ENCODE results near the gene SBK1.

The SBK1 gene

DNA sequence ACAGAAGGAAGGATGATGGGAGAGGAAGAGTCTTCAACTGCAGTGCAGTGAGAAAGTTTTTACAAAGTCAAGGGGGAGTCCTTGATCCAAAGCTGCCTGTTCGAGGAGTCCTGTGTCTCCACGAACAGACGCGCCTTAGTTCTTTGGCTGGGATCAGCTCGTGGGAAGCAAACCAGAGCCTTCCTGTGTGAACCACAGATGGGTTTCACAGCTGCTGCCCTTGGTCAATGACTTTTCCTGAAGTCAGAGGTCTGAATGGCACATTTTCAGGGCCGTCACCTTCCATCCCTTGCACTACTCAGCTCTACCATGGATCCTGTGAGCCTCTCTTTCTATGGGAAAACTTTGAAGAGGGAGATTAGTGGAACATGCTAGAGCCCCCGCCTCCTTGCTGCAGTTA lies 4.2 kb upstream of the SBK1 start:
- in situ Hi-C loops (cut with MboI; ENCODE audit: low sequenced_read_pairs, unreplicated experiment): loop anchor here (25.0 kb wide), 1 partner anchor 249 kb away; the partner anchor contains the start of gene NUPR1
- TF ChIP-seq, protein P1, sequence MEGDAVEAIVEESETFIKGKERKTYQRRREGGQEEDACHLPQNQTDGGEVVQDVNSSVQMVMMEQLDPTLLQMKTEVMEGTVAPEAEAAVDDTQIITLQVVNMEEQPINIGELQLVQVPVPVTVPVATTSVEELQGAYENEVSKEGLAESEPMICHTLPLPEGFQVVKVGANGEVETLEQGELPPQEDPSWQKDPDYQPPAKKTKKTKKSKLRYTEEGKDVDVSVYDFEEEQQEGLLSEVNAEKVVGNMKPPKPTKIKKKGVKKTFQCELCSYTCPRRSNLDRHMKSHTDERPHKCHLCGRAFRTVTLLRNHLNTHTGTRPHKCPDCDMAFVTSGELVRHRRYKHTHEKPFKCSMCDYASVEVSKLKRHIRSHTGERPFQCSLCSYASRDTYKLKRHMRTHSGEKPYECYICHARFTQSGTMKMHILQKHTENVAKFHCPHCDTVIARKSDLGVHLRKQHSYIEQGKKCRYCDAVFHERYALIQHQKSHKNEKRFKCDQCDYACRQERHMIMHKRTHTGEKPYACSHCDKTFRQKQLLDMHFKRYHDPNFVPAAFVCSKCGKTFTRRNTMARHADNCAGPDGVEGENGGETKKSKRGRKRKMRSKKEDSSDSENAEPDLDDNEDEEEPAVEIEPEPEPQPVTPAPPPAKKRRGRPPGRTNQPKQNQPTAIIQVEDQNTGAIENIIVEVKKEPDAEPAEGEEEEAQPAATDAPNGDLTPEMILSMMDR (IDR thresholded peaks at IDR 0.05; ENCODE audit: borderline replicate concordance, control extremely low read depth, extremely low read depth, insufficient read depth, missing control alignments): no peak
- DNase-seq (ENCODE audit: low spot score): no peak

DNA sequence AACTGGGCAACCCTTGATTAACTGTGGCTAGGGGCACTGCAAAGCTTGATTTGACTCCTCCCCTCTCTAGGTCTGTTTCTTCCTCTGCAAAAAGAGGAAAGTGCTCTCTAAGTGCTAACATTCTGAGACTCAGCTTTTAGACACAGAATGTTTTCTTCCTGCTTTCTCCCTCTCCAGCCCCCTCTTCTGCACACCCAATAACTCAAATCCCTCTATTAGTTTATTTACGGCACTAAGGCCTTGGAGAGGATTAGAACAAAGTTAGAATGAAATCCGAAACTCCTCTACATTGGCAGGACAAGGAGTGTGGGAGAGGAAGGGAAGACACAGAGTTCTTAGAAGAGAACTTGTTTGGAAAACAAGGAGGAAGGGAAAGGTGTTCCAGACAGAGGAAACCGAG lies 3.3 kb upstream of the SBK1 start:
- no peak for DNase-seq (ENCODE audit: low spot score)
- TF ChIP-seq, protein P1 (IDR thresholded peaks at IDR 0.05; ENCODE audit: borderline replicate concordance, control extremely low read depth, extremely low read depth, insufficient read depth, missing control alignments): no peak
- in situ Hi-C loops (cut with MboI; ENCODE audit: low sequenced_read_pairs, unreplicated experiment): loop anchor here (25.0 kb wide), 1 partner anchor 248 kb away; the partner anchor contains the start of gene NUPR1

DNA sequence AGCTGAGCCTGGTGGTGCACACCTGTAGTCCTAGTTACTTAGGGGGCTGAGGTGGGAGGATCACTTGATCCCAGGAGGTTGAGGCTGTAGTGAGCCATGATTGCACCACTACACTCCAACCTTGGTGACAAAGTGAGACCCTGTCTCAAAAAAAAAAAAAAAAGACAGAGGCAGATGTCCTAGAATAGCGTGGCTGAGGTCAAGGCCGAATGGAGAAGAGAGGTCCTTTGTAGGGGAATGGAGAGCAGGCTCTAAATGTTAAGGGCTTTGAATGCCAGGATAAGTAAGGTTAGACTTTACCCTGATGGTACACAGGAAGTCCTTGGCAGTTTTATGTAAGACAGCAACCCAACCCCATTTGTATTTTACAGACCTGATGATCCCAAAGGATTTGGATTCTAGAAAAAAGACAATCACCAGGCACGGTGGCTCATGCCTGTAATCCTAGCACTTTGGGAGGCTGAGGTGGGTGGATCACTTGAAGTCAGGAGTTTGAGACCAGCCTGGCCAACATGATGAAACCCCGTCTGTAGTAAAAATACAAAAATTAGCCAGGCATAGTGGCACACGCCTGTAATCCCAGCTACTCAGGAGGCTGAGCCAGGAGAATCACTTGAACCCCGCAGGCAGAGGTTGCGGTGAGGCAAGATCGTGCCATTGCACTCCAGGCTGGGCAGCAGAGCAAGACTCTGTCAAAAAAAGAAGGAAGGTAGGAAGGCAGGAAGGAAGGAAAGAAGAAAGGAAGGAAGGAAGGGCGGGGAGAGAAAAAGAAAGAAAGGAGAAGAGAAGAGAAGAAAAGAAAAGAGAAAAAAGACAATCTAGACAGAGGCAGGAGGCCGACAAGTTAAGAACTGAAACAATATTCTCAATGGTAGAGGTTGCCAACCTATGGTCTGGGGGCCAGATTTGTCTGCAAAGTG lies 2.1 kb upstream of the SBK1 start:
- TF ChIP-seq, protein P1 (IDR thresholded peaks at IDR 0.05; ENCODE audit: borderline replicate concordance, control extremely low read depth, extremely low read depth, insufficient read depth, missing control alignments): no peak
- no peak for DNase-seq (ENCODE audit: low spot score)
- in situ Hi-C loops (cut with MboI; ENCODE audit: low sequenced_read_pairs, unreplicated experiment): loop anchor here (25.0 kb wide), 1 partner anchor 247 kb away; the partner anchor contains the start of gene NUPR1

DNA sequence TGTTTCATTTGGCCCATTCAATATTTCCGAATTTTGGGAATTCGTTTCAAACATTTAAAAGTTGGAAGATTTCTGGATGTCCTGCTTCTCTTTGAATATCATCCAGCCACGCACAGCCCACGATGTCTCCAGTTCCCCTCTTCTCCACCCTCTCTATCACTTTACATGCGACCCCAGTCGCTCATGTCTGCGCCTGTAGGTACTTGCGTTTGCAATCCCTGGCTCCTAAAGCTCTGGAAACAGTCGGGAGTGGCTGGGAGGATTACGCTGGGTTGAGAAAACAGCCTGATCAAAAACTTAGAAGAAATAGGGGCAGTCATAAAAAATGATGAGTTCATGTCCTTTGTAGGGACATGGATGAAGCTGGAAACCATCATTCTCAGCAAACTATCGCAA lies 1.5 kb upstream of the SBK1 start:
- in situ Hi-C loops (cut with MboI; ENCODE audit: low sequenced_read_pairs, unreplicated experiment): loop anchor here (25.0 kb wide), 1 partner anchor 246 kb away; the partner anchor contains the start of gene NUPR1
- TF ChIP-seq, protein P1 (IDR thresholded peaks at IDR 0.05; ENCODE audit: borderline replicate concordance, control extremely low read depth, extremely low read depth, insufficient read depth, missing control alignments): no peak
- no peak for DNase-seq (ENCODE audit: low spot score)

DNA sequence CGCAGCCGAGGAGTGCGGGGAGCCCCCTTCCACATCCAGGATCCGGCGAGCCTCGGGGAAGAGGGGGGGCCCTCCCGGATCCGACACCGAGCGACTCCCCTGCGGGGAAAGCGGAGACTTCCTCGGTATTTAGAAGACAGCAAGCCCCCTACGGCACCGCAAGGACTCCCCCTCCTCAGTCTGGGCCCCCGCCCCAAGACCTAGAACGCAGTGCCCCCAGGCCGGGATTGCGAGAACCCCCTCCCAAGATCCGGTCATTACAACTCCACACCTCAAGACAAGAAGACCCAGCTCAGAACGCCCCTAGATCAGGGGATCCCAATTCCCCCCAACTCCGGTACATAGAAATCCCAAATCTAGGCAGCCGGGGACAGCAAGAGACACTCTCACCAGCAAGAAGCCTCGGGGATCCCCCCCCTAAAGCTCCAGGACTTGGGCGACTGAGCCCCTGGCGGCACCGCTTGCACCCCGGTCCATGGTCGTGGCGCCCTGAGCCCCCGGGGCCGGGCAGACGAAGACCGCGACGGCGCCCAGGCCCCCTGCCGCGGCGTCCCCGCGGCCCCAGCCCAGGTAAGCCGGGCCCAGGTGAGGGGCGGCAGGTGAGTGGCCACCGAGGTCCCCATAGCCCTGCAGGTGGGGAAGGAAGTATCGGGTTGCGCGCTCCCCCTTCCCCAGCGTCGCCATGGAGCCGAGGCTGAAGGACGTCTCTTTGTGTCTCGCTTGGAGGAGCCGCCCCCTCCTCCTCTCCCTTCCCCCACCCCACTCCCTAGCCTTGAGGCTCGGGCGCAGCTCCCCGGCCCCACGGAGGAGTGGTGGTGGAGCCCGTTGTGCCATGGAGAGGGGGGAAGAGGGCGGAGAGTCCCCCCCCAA lies 641 bp downstream of the SBK1 start:
- no peak for DNase-seq (ENCODE audit: low spot score)
- TF ChIP-seq, protein P1 (IDR thresholded peaks at IDR 0.05; ENCODE audit: borderline replicate concordance, control extremely low read depth, extremely low read depth, insufficient read depth, missing control alignments): no peak
- in situ Hi-C loops (cut with MboI; ENCODE audit: low sequenced_read_pairs, unreplicated experiment): loop anchor here (25.0 kb wide), 1 partner anchor 244 kb away; the partner anchor contains the start of gene NUPR1

DNA sequence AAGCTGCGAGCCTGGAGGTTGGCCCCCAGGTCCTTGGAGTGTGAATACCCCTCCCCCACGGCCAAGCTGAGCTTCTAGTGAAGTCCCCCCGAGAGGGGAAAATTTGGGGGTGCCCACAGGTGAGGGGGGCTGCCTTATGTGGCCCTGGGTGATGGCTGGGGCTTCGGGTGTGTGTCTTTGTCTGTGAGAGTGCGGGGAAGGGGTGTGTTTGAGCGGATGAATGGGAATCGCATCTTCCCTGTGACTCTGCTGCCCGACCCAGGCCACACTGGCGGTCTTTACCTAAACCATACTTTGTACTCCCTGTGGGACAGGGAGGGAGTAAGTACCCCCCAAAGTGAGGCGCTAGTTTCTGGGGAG lies 1.3 kb downstream of the SBK1 start:
- no peak for DNase-seq (ENCODE audit: low spot score)
- in situ Hi-C loops (cut with MboI; ENCODE audit: low sequenced_read_pairs, unreplicated experiment): loop anchor here (25.0 kb wide), 1 partner anchor 244 kb away; the partner anchor contains the start of gene NUPR1
- TF ChIP-seq, protein P1 (IDR thresholded peaks at IDR 0.05; ENCODE audit: borderline replicate concordance, control extremely low read depth, extremely low read depth, insufficient read depth, missing control alignments): no peak

All from GM13976 (cell line).